Measurements from ENCODE around the gene EGFL7.
A peak's percentile ranks its signal among the peaks of the same experiment; 100 is the strongest.

The EGFL7 gene

DNA sequence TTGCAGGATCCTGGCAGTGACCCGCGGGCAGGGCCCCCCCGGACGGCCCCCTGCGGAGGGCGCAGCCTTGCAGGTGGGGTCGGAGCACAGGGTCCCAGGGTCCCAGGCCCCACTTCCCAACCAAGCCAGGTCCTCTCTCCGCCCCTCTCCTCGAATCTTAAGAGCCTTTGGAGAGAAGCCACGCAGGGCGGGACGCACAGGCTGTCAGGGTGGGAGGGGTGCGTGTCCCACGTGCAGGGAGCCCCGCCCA is 18.4 kb upstream of the EGFL7 start:
- no peak for DNase-seq (ENCODE audit: low spot score)

DNA sequence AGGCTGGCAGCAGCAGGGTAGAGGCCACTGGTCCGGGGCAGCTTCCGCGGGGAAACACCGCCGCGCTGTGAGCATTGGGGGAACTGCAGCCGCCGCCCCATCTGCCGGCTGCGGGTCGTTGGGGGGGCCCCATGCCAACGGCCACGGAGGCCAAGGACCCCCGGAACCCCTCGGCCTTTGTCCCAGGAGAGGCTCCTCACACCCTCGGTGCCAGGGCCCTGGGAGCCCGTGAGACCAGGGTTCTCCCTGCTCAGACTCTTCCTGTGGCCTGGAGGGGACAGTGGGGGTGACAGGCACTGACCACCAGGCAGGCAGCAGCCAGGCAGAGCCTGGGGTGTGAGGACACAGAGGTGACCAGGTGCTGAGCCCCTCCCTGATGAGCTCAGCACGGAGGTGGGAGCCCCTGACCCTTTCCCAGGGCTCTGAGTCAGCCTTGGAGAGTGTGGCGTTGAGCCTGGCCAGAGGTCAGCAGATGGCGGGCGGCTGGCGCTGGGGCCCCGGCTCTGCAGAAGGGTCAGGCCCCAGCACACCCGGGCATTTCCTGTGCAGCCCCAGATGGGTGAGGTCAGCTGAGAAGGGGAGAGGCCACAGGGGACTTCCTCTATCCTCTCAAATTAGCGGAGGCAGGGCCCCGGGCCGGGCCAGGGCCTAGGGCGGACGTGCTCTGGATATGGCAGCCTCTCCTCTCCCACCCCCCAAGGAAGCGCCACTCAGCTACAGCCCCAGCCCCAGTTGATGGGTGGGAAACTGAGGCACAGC is 17.9 kb upstream of the EGFL7 start:
- DNase-seq (ENCODE audit: low spot score), result peak; percentile 77

DNA sequence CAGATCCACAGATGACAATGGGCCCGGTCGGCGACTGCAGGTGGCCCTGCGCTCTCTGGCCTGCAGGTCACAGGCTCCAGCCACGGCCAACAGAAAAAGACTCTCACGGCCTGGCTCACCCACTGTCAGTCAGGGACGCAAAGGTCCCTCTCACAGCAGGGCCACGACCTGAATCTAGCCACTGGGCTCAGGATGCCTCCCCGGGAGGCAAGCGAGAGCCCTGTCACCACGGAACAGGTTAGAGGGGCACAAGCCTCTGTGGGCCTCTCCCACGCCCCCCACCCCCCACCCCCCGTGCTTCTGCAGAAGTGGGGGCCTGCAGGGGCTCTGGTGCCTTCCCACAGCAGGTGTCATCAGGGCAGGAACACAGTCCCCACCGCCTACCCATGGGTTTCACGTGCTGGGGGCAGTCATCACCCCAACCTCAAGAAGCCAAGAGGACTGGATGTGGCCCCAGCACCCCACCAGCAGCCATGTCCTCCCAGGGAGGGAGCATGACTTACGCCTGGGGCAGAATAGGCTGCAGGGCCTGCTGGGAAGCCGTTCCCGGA is 17.3 kb upstream of the EGFL7 start:
- DNase-seq (ENCODE audit: low spot score), result no peak

DNA sequence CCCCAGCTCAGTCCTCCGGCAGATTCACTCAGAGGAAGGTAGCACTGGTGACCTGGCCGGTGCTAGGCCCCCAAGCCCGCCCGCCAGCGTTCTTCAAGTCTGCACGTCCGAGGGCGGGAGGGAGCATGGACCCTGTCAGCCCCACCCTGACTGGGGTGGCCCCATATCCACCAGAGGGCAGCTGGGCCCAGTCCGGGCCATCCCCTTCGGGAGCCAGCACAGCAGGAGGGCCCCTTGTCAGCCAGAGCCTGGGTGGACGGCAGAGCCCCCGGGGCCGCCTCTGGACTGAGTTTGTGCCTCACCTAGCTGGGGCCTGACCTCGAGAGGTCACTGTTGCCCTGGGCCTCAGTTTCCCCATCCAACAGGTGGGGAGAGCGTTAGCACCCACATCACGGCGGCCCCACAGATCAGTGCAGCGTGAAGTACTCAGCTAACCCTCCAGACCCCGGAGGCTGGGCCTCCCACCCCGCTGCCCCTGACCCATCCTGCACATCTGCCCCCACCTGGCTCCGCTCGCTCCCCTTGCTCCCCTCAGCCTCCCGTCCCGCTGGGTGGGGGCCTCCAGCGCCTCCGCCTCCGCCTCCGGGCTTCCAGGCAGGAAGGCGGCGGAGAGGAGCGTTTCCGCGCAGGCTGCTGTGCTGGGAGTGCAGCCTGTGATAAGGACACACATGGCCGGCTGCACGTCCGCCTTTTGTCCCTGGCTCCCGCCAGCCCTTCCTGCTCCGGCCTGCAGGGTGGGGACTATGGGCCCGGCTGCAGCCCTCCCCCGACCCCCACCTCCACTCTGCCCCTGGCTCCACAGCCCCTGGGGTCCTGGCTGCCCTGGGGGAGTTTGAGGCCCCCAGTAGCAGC is 16.6 kb upstream of the EGFL7 start:
- no peak for DNase-seq (ENCODE audit: low spot score)

DNA sequence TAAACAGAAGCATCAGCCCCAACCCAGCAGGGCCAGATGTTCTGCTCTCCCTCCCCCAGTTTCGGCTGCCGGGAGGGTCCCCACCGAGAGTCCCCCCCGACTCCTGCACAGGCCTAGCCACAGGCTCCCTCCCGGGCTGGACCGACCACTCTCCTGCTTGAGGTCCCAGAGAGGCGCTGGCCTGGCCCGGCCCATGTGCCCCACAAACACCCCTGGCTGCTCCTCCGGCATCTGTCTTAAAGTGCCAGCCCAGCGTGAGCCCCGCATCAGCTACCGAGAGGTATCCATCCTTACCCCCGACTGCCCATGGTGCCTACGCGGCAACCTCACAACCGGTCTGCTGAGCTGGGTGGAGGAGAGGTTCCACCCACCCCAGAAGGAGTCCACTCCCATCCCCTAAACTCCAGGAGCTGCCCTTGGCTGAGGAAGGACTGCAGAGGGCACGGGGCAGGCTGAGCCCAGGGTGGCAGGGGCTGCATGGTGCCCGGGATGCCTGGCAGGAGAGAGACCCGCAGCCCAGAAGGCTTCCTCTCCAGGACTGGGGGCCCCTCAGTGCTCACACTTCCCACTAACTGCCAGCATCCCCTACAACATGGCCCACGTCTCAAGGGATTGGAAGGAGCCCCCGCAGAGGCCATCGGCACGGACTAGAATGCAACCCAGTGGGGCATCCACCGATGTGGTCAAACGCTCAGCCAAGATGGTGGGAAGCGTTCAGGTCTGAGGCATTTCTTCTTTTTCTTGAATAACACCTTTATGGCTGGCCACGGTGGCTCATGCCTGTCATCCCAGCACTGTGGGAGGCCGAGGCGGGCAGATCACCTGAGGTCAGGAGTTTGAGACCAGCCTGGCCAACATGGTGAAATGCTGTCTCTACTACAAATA is 15.6 kb upstream of the EGFL7 start:
- DNase-seq (ENCODE audit: low spot score), result no peak

DNA sequence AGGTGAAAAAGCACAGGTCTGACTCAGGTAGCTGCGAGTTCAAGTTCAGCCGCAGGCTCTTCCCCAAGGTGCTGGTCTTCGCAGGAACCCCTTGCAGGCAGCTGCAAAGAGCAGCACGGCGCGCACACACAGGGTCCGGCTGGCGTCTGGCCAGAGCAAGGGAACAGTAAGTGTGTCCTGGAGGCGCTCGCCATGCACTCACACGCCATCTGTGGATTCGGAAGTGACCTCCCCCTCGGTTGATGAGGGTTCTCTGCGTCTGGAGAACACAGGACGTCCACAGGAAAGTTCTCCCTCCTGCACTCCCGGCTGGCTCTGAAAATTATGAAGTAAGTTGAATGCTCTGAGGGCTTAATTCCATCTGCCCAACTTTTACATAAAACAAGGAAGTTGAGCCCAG is 14.0 kb upstream of the EGFL7 start:
- no peak for DNase-seq (ENCODE audit: low spot score)

DNA sequence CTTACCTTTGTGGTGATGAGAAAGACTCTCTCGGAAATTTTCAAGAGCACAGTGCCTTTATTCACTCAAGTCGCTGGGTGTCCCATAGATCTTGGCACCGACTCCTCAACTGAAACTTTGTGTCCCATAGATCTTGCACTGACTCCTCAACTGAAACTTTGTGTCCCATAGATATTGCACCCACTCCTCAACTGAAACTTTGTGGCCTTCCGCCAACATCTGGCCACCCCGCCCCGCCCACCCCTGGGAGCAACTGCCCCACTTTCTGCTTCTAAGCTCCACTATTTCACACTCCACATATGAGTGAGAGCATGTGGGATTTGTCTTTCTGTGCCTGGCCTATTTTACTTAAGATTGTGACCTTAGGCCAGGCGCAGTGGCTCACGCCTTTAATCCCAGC is 12.7 kb upstream of the EGFL7 start:
- no peak for DNase-seq (ENCODE audit: low spot score)

DNA sequence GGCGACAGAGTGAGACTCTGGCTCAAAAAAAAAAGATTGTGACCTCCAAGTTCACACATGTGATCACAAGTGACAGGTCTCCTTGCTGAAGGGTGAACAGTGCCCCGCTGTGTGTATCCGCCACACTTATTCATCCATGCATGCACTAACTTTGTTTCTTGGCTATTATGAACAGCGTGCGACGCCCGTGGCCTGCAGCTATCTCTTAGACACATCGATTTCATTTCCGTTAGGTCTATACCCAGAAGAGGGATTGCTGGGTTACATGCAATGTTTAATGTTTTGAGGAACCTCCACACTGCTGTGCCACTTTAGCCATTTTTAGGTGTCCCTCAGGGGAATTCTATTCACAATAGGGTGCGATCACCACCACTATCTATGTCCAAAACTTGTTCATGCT is 12.1 kb upstream of the EGFL7 start:
- DNase-seq (ENCODE audit: low spot score), result no peak

DNA sequence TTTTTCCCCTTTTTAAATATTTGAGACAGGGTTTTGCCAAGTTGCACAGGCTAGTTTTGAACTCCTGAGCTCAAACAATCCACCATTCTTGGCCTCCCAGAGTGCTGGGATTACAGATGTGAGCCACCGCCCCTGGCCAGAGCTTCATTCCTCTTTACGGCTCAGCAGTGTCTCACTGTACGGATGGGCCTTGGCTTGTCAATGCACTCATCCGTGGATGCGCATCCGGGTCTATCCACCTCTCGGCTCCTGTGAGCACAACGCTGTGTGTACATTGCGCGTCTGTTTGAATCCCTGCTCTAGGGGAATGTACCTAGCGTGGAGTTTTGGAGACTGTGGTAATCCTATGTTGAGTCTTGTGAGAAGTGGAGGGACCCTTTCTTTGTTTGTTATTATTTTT is 10.9 kb upstream of the EGFL7 start:
- no peak for DNase-seq (ENCODE audit: low spot score)

DNA sequence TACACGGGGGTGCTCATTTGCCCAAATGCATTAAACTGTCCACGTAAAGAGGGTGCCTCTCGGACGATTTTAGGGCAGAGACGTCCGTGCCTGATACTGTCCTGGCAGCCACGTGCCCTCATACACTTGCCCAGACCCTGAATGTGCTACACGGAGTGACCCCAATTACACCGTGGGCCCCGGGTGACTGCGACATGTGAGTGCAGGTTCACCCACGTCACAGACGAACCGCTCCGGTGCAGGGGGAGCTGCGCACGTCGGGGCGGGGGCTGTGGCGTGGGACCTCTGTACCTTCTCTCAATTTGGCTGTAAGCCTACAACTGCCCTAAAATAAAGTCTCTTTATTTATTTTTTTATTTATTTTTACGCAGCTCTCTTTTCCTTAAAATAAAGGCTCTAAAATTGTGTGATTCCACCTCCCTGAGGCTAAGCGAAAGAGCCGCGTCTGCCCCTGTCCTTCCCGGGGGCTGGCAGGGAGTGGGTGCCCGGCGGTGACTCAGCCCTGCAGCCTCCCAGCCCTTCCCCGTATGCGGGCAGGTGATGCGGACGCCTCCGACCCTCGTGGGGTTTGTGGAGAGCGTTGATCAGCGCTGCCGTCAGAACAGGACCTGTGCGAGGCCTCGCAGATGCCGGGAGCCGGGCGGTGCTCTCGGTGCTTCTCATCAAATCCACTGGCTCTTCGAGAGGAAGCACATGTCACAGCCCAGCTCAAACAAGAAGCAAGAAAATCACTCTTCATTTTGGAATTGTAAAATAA is 9.2 kb upstream of the EGFL7 start:
- no peak for DNase-seq (ENCODE audit: low spot score)

DNA sequence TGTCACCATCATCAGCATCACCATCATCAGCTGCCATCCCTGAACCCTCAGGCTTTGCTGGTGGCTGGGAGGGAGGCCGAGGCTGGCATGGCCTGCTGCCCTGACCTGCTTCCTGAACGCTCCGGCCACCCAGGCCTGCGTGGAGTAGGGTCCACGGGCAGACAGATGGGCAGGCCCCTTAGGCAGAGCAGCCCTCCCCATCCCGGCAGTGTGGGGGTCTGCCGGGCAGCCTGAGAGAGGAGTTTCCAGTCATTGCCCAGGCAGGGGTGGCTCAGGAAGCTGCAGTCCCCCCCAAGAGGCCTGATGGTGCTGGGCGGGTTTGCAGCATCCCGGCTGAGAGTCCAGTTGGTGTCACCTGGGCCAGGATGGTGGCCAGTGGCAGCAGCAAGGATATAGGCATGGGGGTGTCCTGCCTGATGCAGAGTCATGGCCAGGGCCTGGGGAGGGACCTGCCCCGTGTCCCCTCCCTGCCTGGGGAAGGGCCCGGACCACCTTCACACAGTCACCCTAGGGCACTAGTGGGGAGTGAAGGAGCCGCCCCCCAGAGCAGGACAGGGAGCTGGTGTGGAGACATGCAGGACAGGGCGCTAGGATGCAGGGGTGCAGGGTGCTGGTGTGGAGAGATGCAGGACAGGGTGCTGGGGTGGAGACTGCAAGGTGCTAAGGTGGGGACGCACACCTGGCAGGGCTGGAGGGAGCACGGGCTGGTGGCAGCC is 7.7 kb upstream of the EGFL7 start:
- DNase-seq (ENCODE audit: low spot score), result no peak

DNA sequence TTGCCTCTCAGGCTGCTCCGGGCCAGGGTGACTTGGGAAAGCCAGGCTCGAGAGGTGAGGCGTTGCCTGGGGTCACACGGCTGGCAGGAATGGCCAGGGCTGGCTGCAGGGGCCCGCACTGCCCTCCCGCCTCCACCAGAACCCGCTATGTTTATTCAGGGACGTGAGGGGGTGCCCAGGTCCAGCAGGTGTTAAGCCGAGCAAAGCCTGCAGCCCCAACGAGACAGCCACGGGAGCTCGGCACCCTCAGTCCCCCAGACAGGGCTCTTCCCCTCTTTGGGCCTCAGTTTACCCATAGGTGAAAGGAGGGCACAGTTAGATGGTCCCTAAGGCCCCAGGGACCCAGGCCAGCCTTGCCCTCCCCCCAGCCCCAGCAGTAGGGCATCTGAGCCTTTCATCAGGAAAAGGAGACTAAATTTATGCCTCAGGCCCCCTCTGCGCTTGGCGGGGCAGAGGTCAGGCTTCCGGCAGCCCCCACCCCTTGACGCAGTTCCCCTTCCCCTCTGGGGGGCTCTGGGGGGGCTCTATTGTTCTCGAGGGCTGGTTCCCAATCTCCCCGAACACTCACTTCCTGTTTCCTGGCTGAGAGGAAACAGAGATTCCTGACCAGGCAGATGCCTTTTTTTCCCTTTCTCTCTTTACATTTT is 7.1 kb upstream of the EGFL7 start:
- DNase-seq (ENCODE audit: low spot score), result no peak

DNA sequence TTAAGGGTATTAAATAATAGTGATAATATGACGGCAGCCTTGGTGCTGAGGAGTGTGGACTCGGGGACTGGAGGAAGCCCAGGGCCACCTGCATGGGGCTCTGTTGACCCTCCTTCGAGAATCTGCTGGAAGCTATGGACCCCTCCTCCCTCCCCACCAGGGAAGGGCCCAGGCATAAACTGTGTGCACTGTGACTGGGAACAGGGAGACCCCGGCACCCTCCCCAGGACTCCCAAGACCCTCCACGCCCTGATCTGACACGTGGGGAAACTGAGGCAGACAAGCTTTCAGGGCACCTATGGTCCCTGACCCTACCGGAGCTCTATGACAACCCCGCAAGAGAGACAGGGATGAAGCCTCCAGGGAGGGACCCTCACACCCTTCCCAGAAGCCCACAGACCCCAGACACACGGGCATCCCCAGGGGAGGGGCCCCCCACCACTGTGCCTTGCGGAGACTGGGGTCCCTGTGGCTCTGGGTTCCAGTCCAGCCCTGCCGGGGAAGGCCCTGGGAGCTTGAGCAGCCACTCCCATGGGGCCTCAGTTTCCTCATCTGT is 6.5 kb upstream of the EGFL7 start:
- DNase-seq (ENCODE audit: low spot score), result no peak

DNA sequence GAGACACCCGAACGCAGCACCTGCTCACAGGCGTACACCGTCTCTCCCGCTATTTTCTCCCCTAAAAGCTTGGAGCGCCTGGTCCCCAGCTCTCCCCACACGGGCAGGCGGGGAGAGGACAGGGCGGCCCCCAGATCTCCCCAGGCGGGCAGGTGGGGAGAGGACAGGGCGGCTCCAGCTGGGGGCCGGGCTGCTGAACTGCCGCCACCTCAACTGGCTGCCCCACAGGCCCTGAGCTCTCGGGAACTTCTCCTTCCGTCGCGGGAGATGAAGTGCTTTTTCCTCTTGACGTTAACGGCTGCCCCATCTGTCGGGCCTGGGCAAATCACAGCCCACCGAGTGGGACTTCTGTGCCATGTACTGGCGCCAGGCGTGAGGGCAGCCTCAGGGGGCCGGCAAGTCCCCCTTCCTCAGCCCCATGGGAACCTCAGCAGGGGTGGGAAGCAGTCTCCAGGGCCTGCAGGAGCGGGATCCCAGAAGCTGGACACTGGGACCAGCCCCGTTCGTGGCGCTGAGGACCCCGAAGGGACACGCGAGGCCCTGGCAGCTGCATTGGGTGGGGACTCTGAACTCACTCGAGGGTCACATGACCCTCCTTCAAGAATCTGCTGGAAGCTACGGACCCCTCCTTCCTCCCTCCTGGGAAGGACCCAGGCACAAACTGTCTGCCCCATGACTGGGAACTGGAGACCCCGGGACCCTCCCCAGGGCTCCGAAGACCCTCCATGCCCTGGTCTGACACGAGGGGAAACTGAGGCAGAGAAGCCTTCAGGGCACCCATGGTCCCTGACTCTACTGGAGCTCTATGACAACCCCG is 5.7 kb upstream of the EGFL7 start:
- no peak for DNase-seq (ENCODE audit: low spot score)

DNA sequence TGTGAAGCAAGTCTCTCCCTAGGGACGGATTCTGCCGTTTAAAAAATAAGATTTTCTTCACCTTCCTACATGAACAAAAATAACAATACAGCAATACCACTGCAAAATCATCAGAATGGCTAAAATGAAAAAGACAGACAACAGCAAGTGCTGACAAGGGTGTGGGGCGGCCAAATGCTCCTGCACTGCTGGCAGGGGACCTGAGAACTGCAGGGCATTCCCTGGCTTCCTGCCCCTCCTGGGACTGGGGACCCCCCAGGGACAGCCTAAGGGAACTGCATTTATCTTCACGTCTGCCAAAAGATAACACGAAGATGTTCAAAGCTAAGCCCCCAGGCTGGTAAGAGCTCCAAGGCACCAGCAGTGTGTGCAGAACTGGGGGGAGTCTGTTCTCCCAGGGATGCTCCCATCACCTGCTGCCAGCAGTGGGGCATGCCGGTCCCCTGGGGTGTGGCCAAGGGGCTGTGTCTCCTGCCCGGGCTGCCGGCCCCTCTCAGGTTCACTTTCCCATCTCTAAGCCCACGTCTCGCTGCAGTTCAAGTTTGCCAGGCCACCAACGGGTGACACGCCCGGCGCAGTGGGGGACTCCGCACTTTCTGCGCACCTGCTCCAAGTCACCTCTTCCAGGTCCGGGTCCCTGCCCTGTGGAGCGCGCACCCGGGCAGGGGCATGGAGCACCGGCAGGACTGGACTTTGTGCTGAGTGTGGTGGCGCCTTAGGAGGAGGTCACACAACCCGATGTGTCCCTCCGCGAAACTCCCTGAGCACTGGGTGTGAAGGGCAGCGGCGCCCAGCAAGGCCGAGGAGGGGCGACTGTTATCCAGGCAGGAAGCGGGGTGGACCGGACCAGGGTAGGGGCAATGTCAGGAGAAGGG is 4.5 kb upstream of the EGFL7 start:
- DNase-seq (ENCODE audit: low spot score), result no peak

DNA sequence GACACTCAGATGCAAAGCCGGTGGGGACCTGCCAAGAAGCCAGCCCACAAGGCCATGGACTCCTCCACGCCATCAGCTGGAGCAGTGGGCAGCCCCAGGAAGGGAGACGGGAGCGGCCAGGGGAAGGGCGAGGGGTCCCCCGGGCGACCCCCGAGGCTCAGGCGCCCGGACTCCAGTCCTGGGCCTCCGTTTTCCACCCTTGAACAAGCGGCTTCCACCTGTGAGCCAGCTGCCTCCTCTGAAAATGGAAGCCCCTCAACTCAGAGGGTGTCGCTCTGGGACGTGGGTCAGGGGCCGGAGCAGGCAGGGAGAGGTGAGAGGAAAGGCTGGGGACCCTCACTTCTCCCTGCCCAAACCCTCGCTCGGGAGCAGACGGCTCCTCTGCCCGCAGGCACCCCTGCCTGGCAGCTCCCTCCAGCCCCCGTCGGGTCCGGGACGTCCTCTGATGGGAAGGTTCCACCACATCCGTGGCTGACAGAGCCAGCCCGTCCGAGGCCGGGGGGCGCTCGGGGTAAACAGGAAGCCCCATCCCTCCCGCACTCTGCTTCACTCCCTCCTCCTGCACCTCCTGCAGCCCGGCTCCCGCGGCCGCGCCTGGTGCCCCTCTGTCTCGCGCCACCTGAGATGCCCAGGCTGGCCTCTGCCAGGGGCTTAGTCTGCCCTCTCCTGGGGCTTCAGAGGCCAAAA is 3.7 kb upstream of the EGFL7 start:
- DNase-seq (ENCODE audit: low spot score), result no peak

DNA sequence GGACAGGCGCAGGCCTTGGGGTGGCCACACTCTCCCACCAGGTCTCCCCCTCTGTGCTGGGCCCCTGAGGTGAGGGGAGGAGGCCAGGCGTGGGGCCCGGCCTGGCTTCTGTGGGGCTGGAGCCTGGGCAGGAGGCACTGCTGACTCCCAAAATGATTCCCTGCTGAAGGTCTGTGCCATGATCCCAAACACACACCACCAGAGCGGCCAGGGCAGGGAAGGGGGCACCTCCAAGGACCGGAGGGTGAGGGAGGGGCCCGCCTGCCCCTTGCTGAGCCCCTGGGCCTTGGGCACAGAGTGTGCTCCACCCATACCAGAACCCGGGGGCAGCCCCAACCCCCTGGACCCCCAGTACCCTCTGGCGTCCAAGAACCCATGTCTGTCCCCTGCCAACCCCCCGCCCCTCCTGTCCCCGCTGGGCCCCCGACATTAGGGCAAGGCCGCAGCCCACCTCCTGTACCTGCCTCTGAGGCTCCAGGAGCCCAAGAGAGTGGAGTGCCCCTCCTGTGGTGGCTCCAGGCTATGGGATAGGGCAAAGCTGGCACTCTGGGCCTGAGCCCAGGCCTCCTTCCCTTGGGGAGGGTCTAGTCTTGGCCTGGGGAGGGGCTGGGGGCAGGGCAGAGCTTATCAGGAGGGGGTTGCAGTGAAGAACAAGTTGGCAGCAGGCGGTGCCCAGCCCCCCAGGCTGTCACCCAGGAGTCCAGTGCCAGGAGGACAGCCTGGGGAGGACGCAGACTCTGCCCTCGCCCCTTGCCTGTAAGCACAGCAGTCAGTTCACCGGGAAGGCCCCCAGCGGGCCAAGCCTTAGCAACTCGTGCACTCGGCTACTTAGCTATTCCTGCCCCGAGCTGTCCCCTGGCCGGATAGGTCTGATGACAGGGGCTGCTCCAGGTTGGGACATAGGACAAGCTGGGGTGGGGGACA is 2.6 kb upstream of the EGFL7 start:
- no peak for DNase-seq (ENCODE audit: low spot score)
